K562 (cell line): ENCODE data around the gene DNASE2. TPM values are rescaled to one million over a fixed set of nuclear protein-coding genes. Genes with fewer than 3 reads are reported as not detected.

ENCODE experiments used
- ATAC-seq: fragments of 200-7000 bp; cut with Tn5 transposase; 3 replicates; pipeline ENCODE4 v1.9.1; 2020; ENCODE audit warnings: moderate library complexity
- BruUV-seq: library from RNA; stranded (reverse); fragments of 400-500 nt; replicated peaks from 2 replicates; lab custom pipeline; 2021; lab: Mats Ljungman, UMichigan
- CTCF ChIA-PET: fragments of 300-600 bp; formaldehyde crosslinking; extraction: SDS; loops from one replicate; lab custom pipeline; 2021; ENCODE audit warnings: low intra/inter-chr PET ratio; lab: Yijun Ruan, JAX
- POLR2A ChIA-PET: fragments of 300-600, 350-650 bp; sonication (Branson Sonifier 250); formaldehyde crosslinking; extraction: SDS; loops from one replicate; lab custom pipeline; 2021; ENCODE audit warnings: antibody characterized with exemption, inconsistent platforms; lab: Yijun Ruan, JAX
- DNase-seq, 4 experiments: peaks; one replicate each; pipeline versions ENCODE4 v3.0.0 to v3.0.0-alpha.2; 2011 to 2018; ENCODE audit warnings: low spot score in 3 of 4, mixed read lengths in 3 of 4; ENCODE audit errors: extremely low read depth in 1 of 4
- FAIRE-seq: peaks from 2 replicates; lab custom pipeline; 2011; peaks lifted over from hg19 to GRCh38; lab: Jason Lieb, UNC
- H2AFZ ChIP-seq: 2 replicates; pipeline ENCODE4 v1.6.0; 2011; ENCODE audit warnings: low read depth, low read length, control low read depth, inconsistent platforms
- H3K27ac ChIP-seq: fragments of 200-600 bp; 3 replicates; pipeline ENCODE4 v1.8.0; 2011; ENCODE audit warnings: low read depth, mild to moderate bottlenecking, control low read depth, inconsistent platforms, low read length, moderate library complexity, mixed read lengths; ENCODE audit errors: extremely low read depth
- H3K27me3 ChIP-seq, 2 experiments: fragments of 300-600 bp in 1 of 2; 2 replicates in 1 of 2; 3 replicates in 1 of 2; pipeline versions ENCODE4 v1.6.0 to v1.8.0; 2011; ENCODE audit warnings: inconsistent platforms in 2 of 2, low read length in 2 of 2, mild to moderate bottlenecking in 1 of 2, mixed read lengths in 1 of 2, moderate library complexity in 1 of 2; ENCODE audit not compliant: control insufficient read depth in 2 of 2, insufficient read depth in 2 of 2
- H3K36me3 ChIP-seq: fragments of 300-600 bp; 3 replicates; pipeline ENCODE4 v1.8.0; 2011; ENCODE audit warnings: mild to moderate bottlenecking, low read length, inconsistent platforms; ENCODE audit not compliant: control insufficient read depth, insufficient read depth
- H3K4me1 ChIP-seq, 2 experiments: fragments of 200-600 bp in 1 of 2; replicated peaks in 1 of 2; 2 replicates in 1 of 2; 3 replicates in 1 of 2; pipeline versions ENCODE4 v1.5.1 to v1.8.0; 2011; ENCODE audit warnings: inconsistent platforms in 2 of 2, low read length in 2 of 2, mild to moderate bottlenecking in 1 of 2, mixed read lengths in 1 of 2, moderate library complexity in 1 of 2; ENCODE audit not compliant: control insufficient read depth in 2 of 2, insufficient read depth in 2 of 2
- H3K4me2 ChIP-seq: 2 replicates; pipeline ENCODE4 v1.6.1; 2011; ENCODE audit warnings: low read length, control low read depth, inconsistent platforms, mixed read lengths; ENCODE audit not compliant: insufficient read depth
- H3K4me3 ChIP-seq: fragments of 200-600 bp; sonication (generic), shearing (Covaris generic); 2 replicates; pipeline ENCODE4 v1.5.1; 2016; ENCODE audit warnings: control low read depth, inconsistent platforms
- H3K79me2 ChIP-seq: fragments of 200-600 bp; 3 replicates; pipeline ENCODE4 v1.8.0; 2011; ENCODE audit warnings: low read length, inconsistent platforms; ENCODE audit not compliant: control insufficient read depth, insufficient read depth
- H3K9ac ChIP-seq, 2 experiments: 2 replicates each; pipeline versions ENCODE4 v1.6.0 to v1.6.1; 2011; ENCODE audit warnings: low read depth in 2 of 2, low read length in 2 of 2, control low read depth in 1 of 2, inconsistent platforms in 1 of 2, mild to moderate bottlenecking in 1 of 2, mixed read lengths in 1 of 2; ENCODE audit not compliant: insufficient read depth in 1 of 2
- H3K9me1 ChIP-seq: one replicate; pipeline ENCODE4 v1.6.0; 2011; ENCODE audit warnings: inconsistent platforms, mild to moderate bottlenecking, low read length, moderate library complexity; ENCODE audit not compliant: control insufficient read depth, insufficient read depth
- H3K9me3 ChIP-seq: replicated peaks from 2 replicates; pipeline ENCODE4 v1.5.1; 2011; ENCODE audit warnings: low read depth, low read length, inconsistent platforms; ENCODE audit not compliant: control insufficient read depth, insufficient read depth
- H4K20me1 ChIP-seq: replicated peaks from 2 replicates; pipeline ENCODE4 v1.6.1; 2011; ENCODE audit warnings: low read length, inconsistent platforms, mixed read lengths; ENCODE audit not compliant: control insufficient read depth, insufficient read depth
- ATF1 ChIP-seq, 2 experiments: fragments of 450-650 bp in 1 of 2; IDR thresholded peaks; 2 replicates each; pipeline ENCODE4 v1.6.1; 2016; ENCODE audit warnings: missing compliant biosample characterization in 1 of 2, missing genetic modification characterization in 1 of 2
- CBX5 ChIP-seq: IDR thresholded peaks from 2 replicates; pipeline ENCODE4 v1.6.1; 2014; ENCODE audit warnings: low read depth, borderline replicate concordance
- CTCF ChIP-seq, 3 experiments: IDR thresholded peaks in 2 of 3; conservative IDR thresholded peaks in 1 of 3; 2 replicates each; pipeline ENCODE4 v1.5.1; 2011 to 2012; ENCODE audit warnings: low read length in 3 of 3, mild to moderate bottlenecking in 3 of 3, control low read depth in 2 of 3, improper control_type of control experiment in 1 of 3, inconsistent platforms in 1 of 3, low read depth in 1 of 3, mixed read lengths in 1 of 3, moderate library complexity in 1 of 3; ENCODE audit not compliant: insufficient read depth in 2 of 3
- JUND ChIP-seq, 2 experiments: IDR thresholded peaks; 2 replicates in 1 of 2; 3 replicates in 1 of 2; pipeline ENCODE4 v1.6.1; 2011; ENCODE audit warnings: borderline replicate concordance in 2 of 2, low read depth in 2 of 2, low read length in 2 of 2, improper control_type of control experiment in 1 of 2, missing biosample characterization in 1 of 2, missing genetic modification characterization in 1 of 2, missing genetic modification reagents in 1 of 2
- MGA ChIP-seq: fragments of 450-650 bp; IDR thresholded peaks from 2 replicates; pipeline ENCODE4 v1.6.1; 2016; ENCODE audit warnings: mild to moderate bottlenecking, moderate library complexity
- PHF21A ChIP-seq: fragments of 450-650 bp; IDR thresholded peaks from 2 replicates; pipeline ENCODE4 v1.6.1; 2017; ENCODE audit warnings: low read depth, borderline replicate concordance
- THAP7 ChIP-seq: fragments of 250-450 bp; sonication (Bioruptor Pico); IDR thresholded peaks from 2 replicates; pipeline ENCODE4 v1.5.0; 2021
- WGBS: fragments of 100-300 bp; shearing (Covaris generic); methylation state at CpG from one replicate; pipeline ENCODE4 v1.1.6; 2016; ENCODE audit warnings: low coverage, mixed read lengths; ENCODE audit not compliant: insufficient coverage; ENCODE audit errors: missing lambda C conversion rate; 5-methylcytosine and 5-hydroxymethylcytosine counted together
- in situ Hi-C: fragments of 300-500 bp; cut with MboI; formaldehyde crosslinking; loops from 4 replicates; pipeline ENCODE4 v1.15.0; 2018; ENCODE audit warnings: inconsistent platforms, mixed read lengths
- intact Hi-C: fragments of 100-400 bp; cut with micrococcal nuclease; formaldehyde crosslinking; loops from 2 replicates; pipeline ENCODE4 v1.14.2; 2022
- polyA plus RNA-seq, 8 experiments: library from polyadenylated mRNA; depleted of rRNA in 4 of 8; stranded (reverse) in 5 of 8; unstranded in 3 of 8; fragments of >200 nt; fragmentation: Nextera tagmentation in 2 of 8; fragmentation: Illumina TruSeq in 1 of 8; extraction: Ambion mirVana in 2 of 8; extraction: Trizol in 1 of 8; gene quantifications; 2 replicates each; pipeline versions ENCODE4 v1.2.1 to v1.2.3, GENCODE V29; 2011 to 2014; ENCODE audit warnings: inconsistent platforms in 1 of 8, missing spikeins in 1 of 8
- total RNA-seq, 7 experiments: library from RNA; depleted of rRNA in 6 of 7; stranded (reverse); fragments of >200 nt in 6 of 7; fragmentation: Illumina TruSeq in 2 of 7; extraction: Trizol in 2 of 7; gene quantifications; 2 replicates each; pipeline versions ENCODE4 v1.2.1 to v1.2.3, GENCODE V29; 2011 to 2021; ENCODE audit warnings: low replicate concordance in 1 of 7

Gene DNASE2
- total and polyA plus RNA-seq, 9 of the 15 experiments (the other 6 are each of a cell fraction or from before 2014, with no cell fraction given) = 4.4 to 27.0 (median 20.2) TPM

GRCh38 chr19:12884627-12884925 is 3.3 kb upstream of the DNASE2 start:
- H3K79me2 ChIP-seq = peaks cover 78% of the 10 kb centered on the region
- BruUV-seq = no TSS peak
- peak overlapping the region; percentile 96 for H3K27ac ChIP-seq
- FAIRE-seq (no peak), DNase-seq (no peak), ATAC-seq (no peak)
- intact Hi-C loops (no loop called here), in situ Hi-C loops (no loop called here)
- H4K20me1 ChIP-seq = peaks cover 5% of the 10 kb centered on the region; the same call in 1 of the 2 replicates
- peaks cover 30% of the 10 kb centered on the region for H3K36me3 ChIP-seq
- peak overlapping the region; percentile 100 for H3K4me2 ChIP-seq
- ChIA-PET CTCF (interaction anchor here (1.2 to 1.3 kb wide), 2 partner anchors 80 to 81 kb away, joined by 6 to 7 read pairs; no protein-coding TSS in a partner anchor), POLR2A (interaction anchor here (0.5 to 5.9 kb wide), 14 partner anchors 12 to 212 kb away, joined by 3 to 37 read pairs (median 4); partner anchors contain the start of genes CALR, DAND5, RAD23A and SYCE2)
- H3K27me3 ChIP-seq = no peaks in the 10 kb centered on the region
- H2AFZ ChIP-seq = no peak overlapping the region; the same call in 1 of the 2 replicates
- peak overlapping the region; percentile 70 for H3K4me3 ChIP-seq
- peak overlapping the region; percentile 90 to 94 for H3K9ac ChIP-seq
- WGBS = 3% methylated on average over 12 of the region's 12 CpGs
- H3K9me1 ChIP-seq = no peaks in the 10 kb centered on the region
- H3K4me1 ChIP-seq = peaks cover 45 to 90% of the 10 kb centered on the region in 2 experiments; a peak in 4 of 5 replicates
- H3K9me3 ChIP-seq = no peaks in the 10 kb centered on the region
- TF ChIP-seq JUND (IDR thresholded peaks at IDR 0.05; ENCODE audit: borderline replicate concordance, low read depth, low read length) = no peak
- no peak for TF ChIP-seq JUND (tag; IDR thresholded peaks at IDR 0.05; ENCODE audit: borderline replicate concordance, low read depth, low read length)
- TF ChIP-seq ATF1 (CRISPR knock-in tag; IDR thresholded peaks at IDR 0.05) = no peak
- TF ChIP-seq ATF1 (tag; IDR thresholded peaks at IDR 0.05) = no peak
- TF ChIP-seq PHF21A = no peak
- TF ChIP-seq MGA = no peak
- no peak for TF ChIP-seq CTCF (IDR thresholded peaks at IDR 0.05 in 2 of 3, conservative IDR thresholded peaks at IDR 0.05 in 1 of 3; ENCODE audit: insufficient read depth in 2 of 3, low read depth in 1 of 3, low read length in 3 of 3)
- no peak for TF ChIP-seq CBX5
- no peak for TF ChIP-seq THAP7 (CRISPR knock-in tag)
